Activated naive CD4-positive, alpha-beta T cell treated with anti-CD3 and anti-CD28 coated beads, Interleukin-2, amount 50 U/mL, for 16 hours (primary cell): ENCODE results near the gene BSG.
"Not testable (repeated sequence)": the region's sequence is repeated elsewhere in the genome, so short reads cannot be mapped to it uniquely, and the experiment has no call there.

Source experiments
- DNase-seq: peaks from one replicate; pipeline ENCODE4 v3.0.0-alpha.2; 2020

Gene BSG

GRCh38 chr19:621191-621590 is 48.8 kb downstream of the BSG start:
- not testable (repeated sequence) for DNase-seq

- no peak for DNase-seq
Measured at GRCh38 chr19:621819-622218, 49.4 kb downstream of the BSG start.

GRCh38 chr19:622666-623065 is 50.3 kb downstream of the BSG start:
- DNase-seq, result no peak

- no peak for DNase-seq
Measured at GRCh38 chr19:623175-623916, 51.0 kb downstream of the BSG start.

- no peak for DNase-seq
Measured at GRCh38 chr19:623974-624373, 51.6 kb downstream of the BSG start.

GRCh38 chr19:624433-625109 is 52.2 kb downstream of the BSG start:
- no peak for DNase-seq

- no peak for DNase-seq
Measured at GRCh38 chr19:625257-625656, 52.9 kb downstream of the BSG start.

- not testable (repeated sequence) for DNase-seq
Measured at GRCh38 chr19:626566-626965, 54.2 kb downstream of the BSG start.

GRCh38 chr19:628168-628567 is 55.8 kb downstream of the BSG start:
- no peak for DNase-seq

- DNase-seq, result not testable (repeated sequence)
Measured at GRCh38 chr19:629515-629914, 57.1 kb downstream of the BSG start.

- DNase-seq, result no peak
Measured at GRCh38 chr19:629961-630714, 57.7 kb downstream of the BSG start.

- peak; percentile 48 for DNase-seq
Measured at GRCh38 chr19:632579-633067, 60.2 kb downstream of the BSG start.
